GM12892 (cell line): ENCODE measurements around the gene FSTL3.

Source experiments
- POLR2A ChIP-seq: IDR thresholded peaks from 2 replicates; pipeline ENCODE4 v1.6.1; 2011; ENCODE audit warnings: low read depth, low read length, control low read depth
- POLR2AphosphoS5 ChIP-seq: IDR thresholded peaks from 2 replicates; pipeline ENCODE4 v1.6.1; 2011; ENCODE audit warnings: low read depth, low read length, control low read depth
- TAF1 ChIP-seq: IDR thresholded peaks from 2 replicates; pipeline ENCODE4 v1.6.1; 2011; ENCODE audit warnings: low read depth, mild to moderate bottlenecking, control low read depth, low read length, borderline replicate concordance

DNA sequence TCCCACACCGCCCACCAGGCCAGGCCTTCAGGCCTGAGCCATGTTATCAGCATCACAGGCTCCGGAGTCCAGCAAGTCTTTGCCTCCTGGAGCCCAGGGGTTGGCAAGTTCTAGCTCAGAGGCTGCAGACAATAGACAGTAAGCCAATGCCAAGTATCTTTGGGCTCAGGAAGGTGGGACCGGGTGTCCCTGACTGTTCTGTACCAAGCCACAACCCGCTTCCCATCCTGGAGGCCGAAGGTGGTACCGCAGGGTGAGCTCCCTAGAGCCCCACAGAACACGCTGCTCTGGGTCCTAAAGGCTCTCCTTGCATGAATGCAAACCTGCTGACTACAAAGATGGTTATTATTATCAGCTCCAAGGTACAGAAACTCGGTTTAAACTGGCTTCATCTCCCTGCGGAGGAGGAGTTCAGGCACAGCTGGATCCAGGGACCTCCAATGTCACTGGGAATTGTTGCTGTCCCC is 5.5 kb upstream of the FSTL3 start:
- TF ChIP-seq POLR2AphosphoS5 (no peak), TAF1 (no peak), POLR2A (no peak)
